Fibroblast of lung (primary cell): ENCODE data around the gene DOK3.

Source experiments
- EZH2 ChIP-seq: IDR thresholded peaks from 2 replicates; pipeline ENCODE4 v1.5.1; 2012; ENCODE audit warnings: low read length, control low read depth, mild to moderate bottlenecking; ENCODE audit errors: missing control alignments
- TF ChIP-seq, protein P1 (sequence below), 2 donors: IDR thresholded peaks in 1 of 2; conservative IDR thresholded peaks in 1 of 2; 1 replicate in 1 of 2; 2 replicates in 1 of 2; pipeline ENCODE4 v1.5.1; 2011 to 2012; ENCODE audit warnings: low read length in 2 of 2, control low read depth in 1 of 2, inconsistent platforms in 1 of 2, low read depth in 1 of 2, mild to moderate bottlenecking in 1 of 2

DNA sequence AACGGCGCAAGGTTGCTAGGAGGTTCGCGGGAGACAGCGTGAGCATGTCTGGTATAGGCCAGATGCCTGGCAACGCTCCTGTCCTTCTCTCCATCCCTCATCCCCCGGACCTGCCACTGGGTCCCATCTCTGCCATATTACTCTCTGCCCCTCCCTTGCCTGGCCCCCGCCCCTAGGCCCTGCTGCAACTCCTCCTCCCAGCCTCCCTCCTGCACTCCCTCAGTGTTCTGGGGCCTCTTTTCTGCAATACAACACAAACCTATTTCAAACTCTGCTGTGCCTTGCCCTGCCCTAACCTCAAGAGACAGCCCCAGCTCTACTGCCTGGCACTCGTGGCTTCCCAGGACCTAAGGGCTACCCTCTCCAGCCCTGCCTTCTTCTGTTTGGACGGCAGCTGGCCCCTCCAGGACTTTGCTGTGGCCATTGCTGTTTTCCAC is 27.2 kb downstream of the DOK3 start:
- TF ChIP-seq EZH2 = no peak
- TF ChIP-seq, protein P1, sequence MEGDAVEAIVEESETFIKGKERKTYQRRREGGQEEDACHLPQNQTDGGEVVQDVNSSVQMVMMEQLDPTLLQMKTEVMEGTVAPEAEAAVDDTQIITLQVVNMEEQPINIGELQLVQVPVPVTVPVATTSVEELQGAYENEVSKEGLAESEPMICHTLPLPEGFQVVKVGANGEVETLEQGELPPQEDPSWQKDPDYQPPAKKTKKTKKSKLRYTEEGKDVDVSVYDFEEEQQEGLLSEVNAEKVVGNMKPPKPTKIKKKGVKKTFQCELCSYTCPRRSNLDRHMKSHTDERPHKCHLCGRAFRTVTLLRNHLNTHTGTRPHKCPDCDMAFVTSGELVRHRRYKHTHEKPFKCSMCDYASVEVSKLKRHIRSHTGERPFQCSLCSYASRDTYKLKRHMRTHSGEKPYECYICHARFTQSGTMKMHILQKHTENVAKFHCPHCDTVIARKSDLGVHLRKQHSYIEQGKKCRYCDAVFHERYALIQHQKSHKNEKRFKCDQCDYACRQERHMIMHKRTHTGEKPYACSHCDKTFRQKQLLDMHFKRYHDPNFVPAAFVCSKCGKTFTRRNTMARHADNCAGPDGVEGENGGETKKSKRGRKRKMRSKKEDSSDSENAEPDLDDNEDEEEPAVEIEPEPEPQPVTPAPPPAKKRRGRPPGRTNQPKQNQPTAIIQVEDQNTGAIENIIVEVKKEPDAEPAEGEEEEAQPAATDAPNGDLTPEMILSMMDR (conservative IDR thresholded peaks at IDR 0.05 in 1 of 2, IDR thresholded peaks at IDR 0.05 in 1 of 2; ENCODE audit: low read depth in 1 of 2, low read length in 2 of 2) = no peak
